GM20431 (cell line): ENCODE results near the gene MYCL.
"Not testable (repeated sequence)": the region's sequence is repeated elsewhere in the genome, so short reads cannot be mapped to it uniquely, and the experiment has no call there.

Experiments
- in situ Hi-C: fragments of 300-500 bp; cut with MseI, MboI; formaldehyde crosslinking; loops from one replicate; pipeline ENCODE4 v1.15.0; 2020; ENCODE audit warnings: low sequenced_read_pairs; ENCODE audit not compliant: unreplicated experiment

Gene MYCL

GRCh38 chr1:39919545-39919944 lies 17.8 kb upstream of the MYCL start:
- in situ Hi-C loops, result no loop called here

DNA sequence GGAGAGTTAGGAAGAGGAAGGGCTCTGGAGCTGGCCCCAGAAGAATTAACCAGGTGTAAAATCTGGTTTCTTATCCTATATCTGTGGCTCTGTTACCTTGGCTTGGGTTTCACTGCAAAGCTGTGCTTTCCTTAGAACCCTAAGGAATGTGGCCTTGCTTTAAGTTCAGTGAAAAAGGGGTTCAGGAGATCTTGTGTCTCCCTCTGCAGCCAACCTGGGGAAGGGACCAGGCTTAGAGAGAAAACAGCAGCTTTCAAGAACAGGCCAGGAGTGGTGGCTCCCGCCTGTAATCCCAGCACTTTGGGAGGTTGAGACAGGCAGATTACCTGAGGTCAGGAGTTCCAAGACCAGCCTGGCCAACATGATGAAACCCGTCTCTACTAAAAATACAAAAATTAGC lies 16.1 kb upstream of the MYCL start:
- in situ Hi-C loops, result no loop called here

DNA sequence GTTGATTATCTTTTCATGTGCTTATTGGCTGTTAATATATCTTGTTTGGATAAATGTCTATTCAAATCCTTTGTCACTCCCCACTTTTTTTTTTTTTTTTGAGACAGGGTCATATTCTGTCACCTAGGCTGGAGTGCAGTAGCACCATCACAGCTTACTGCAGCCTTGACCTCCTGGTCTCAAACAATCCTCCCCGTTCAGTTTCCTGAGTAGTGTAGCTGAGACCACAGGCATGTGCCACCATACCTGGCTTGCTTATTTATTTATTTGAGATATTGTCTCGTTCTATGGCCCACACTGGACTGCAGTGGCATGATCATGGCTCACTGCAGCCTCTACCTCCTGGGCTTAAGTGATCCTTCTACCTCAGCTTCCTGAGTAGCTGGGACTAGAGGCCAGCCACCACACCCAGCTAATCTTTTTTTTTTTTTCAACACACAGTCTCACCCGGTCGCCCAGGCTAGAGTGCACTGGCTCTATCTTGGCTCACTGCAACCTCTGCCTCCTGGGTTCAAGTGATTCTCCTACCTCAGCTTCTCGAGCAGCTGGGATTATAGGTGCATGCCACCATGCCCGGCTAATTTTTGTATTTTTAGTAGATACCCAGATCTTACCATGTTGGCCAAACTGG lies 13.9 kb upstream of the MYCL start:
- in situ Hi-C loops, result no loop called here

- in situ Hi-C loops, result not testable (repeated sequence)
Observed at GRCh38 chr1:39913136-39913535, 11.4 kb upstream of the MYCL start.

DNA sequence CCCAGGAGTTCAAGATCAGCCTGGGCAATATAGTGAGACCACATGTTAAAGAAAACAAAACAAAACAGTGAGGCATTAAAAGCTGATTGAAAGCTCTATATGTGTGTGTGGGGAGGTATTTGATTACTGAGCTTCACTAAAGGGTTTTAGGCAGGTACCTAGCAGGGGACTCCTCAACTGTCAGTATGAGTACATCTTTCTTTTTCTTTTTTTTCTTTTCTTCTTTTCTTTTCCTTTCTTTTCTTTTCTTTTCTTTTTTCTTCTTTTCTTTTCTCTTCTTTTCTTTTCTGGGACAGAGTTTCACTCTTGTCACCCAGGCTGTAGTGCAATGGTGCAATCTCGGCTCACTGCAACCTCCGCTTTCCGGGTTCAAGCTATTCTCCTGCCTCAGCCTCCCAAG lies 8.5 kb upstream of the MYCL start:
- in situ Hi-C loops, result no loop called here

- in situ Hi-C loops, result no loop called here
Observed at GRCh38 chr1:39908534-39908933, 6.8 kb upstream of the MYCL start.

DNA sequence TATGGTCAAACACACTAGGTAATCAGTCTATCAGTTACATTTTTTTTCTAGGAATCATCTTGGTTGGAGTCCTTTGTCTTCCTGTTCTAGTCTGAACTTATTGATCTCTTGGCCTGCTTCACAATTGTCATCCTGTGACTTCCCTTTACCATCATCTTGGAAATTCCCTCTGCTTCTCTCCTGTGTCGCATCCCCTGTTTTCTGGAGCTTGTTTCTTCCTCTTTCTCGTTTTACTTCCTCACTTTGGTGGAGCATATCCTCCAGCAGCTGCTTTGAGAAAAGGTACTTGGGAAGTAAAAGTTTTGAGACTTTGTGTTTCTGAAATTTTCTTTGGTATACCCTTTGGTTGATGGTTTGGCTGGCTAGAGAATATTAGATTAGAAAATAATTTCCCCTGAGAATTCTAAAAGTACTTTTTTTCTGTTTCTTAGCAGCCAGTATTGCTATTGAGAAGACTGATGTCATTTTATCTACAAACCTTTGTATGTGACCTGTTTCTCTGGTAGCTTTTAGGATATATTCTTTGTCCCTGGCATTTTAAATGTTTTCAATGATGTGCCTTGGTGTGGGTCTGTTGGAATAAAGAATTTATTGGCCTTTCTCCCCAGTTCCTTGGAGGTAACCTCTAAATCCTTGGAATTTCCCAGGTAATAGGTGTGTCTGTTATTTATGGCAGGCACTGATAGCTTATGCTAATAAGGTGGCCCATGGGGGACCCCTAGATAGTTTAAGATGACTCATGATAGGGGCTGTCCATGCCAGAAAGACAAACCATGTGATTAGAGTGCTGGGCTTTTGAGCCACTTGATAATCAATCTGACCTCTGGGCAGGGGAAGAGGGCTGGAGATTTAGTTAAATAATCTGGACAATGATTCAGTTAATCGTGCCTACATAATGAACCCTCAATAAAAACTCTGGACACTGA lies 6.1 kb upstream of the MYCL start:
- in situ Hi-C loops, result no loop called here

DNA sequence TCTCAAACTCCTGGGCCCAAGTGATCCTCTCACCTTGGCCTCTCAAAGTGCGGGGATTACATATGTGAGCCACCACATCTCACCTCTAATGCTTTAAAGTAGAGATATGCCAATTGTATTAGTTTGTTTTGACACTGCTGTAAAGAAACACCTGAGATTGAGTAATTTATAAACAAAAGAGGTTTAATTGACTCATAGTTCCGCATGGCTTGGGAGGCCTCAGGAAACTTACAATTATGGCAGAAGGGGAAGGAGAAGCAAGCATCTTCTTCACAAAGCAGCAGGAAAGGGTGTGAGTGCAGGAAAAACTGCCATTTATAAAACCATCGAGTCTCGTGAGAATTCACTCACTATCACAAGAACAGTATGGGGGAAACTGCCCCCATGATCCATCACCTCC lies 3.5 kb upstream of the MYCL start:
- in situ Hi-C loops, result no loop called here

DNA sequence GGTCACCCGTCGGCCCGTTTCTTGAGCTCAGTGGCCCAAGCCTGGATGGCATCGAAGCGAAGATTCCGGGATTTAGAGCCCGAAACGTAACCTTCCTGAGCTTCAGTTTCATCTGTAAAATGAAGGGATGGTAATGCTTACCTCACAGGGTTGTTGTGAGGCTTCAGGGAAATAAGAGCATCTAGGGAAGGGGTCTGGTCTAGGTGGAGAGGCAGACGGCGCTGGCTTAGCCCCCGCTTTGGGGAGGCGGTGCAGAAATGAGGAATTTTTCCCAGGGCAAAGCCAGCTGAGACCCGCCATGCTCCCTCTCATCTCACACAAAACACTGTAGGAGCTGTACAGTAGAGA lies 717 bp upstream of the MYCL start:
- in situ Hi-C loops, result no loop called here

GRCh38 chr1:39901464-39901713 lies 328 bp downstream of the MYCL start:
- in situ Hi-C loops, result no loop called here

DNA sequence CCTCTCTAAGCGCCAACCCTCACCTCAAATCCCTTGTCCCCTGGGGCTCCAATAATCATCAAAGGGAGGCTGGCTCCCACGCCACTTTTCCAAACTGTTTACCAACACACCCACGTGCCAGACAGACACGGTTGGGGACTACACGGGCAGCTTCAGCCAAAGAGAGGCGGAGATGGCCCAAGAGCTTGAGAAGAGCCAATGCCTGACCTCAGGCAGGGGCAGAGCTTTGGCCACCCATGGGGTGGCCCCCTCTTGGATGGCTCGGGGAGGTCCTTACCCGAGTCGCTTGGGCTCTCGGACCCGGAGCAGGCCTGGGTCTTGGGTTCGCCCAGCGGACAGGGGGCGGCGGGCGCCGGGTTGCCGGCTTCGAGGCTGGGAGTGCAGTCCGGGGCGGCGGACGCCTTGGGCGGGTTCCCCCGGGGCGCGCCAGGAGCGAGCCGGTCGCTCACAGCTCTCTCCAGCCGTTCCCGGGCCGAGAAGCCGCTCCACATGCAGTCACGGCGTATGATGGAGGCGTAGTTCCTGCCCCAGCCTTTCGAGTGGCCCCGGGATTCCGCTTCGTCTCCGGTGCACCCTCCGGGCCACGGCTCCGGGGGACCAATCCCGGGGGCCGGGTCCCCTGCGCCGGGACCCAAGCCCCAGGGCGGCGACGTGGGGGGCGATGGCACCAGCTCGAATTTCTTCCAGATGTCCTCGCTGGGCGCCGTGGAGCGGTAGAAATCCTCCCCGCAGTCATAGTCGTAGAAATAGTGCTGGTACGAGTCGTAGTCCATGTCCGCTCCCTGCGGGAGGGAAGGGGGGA lies 854 bp downstream of the MYCL start:
- in situ Hi-C loops, result no loop called here

GRCh38 chr1:39899611-39900538 lies 1.8 kb downstream of the MYCL start:
- in situ Hi-C loops, result loop anchor here (10.0 kb wide), 1 partner anchor 75 kb away; no protein-coding TSS in a partner anchor

- in situ Hi-C loops, result loop anchor here (10.0 kb wide), 1 partner anchor 74 kb away; no protein-coding TSS in a partner anchor
Observed at GRCh38 chr1:39898648-39899603, 2.8 kb downstream of the MYCL start.

DNA sequence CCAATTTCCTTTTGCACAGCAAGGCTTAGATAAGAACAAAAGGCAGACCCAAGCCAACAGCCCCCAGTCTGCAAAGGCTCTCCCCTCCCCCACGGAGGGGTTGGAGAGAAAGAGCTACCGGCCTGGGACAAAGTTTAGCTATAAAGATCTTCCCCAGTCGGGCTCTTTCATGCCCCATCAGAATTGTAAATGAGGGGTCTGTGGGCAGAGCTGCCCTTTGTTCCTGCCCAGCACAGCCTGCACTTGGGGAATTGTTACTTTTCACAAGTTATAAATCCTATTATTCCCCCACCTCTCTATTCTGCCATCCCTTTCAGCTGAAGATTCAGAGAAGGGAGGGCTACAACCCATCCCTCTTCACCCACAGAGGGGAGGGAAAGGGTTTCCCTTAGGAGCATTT lies 3.5 kb downstream of the MYCL start:
- in situ Hi-C loops, result loop anchor here (10.0 kb wide), 1 partner anchor 73 kb away; no protein-coding TSS in a partner anchor

GRCh38 chr1:39896909-39897685 lies 4.6 kb downstream of the MYCL start:
- in situ Hi-C loops, result loop anchor here (10.0 kb wide), 1 partner anchor 72 kb away; no protein-coding TSS in a partner anchor

- in situ Hi-C loops, result loop anchor here (10.0 kb wide), 1 partner anchor 71 kb away; no protein-coding TSS in a partner anchor
Observed at GRCh38 chr1:39895731-39896480, 5.8 kb downstream of the MYCL start.

DNA sequence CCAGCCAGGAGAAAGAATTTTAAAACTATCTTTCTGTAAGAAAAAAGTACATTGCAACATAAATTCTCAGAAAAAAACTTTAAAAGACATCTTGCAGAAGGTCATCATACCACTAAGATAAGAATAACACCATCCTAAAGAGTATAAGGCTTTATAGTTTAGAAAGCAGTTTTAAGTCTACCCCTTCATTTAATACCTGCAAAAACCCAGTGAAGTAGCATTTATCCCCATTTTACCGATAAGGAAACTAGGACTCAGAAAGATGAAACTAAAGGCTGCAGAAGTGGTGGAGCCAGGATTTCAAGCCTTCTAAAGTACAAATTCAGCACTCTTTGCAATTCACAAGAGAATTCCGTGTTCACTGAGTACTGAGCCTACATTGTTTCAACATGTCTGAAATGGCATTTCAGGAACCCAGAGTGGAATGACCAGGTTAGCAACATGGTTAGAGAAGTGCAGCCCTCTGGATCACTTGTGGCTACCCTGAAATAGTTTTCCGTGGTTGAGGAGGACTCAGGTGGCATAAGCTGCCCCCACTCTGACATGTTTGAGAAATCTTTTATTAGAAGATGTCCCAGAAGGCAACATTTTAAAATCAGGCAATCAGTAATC lies 6.7 kb downstream of the MYCL start:
- in situ Hi-C loops, result loop anchor here (10.0 kb wide), 1 partner anchor 70 kb away; no protein-coding TSS in a partner anchor
